ENCODE measurements around the gene BRSK1. TPM values are rescaled to one million over a fixed set of nuclear protein-coding genes. Genes with fewer than 3 reads are reported as not detected.
A peak's percentile ranks its signal among the peaks of the same experiment; 100 is the strongest.

BRSK1 gene
- total and polyA plus RNA-seq, 10 of the 15 experiments (the other 5 are each of a cell fraction or from before 2014, with no cell fraction given), result 0.03 to 0.76 (median 0.25) TPM; not detected in 4

DNA sequence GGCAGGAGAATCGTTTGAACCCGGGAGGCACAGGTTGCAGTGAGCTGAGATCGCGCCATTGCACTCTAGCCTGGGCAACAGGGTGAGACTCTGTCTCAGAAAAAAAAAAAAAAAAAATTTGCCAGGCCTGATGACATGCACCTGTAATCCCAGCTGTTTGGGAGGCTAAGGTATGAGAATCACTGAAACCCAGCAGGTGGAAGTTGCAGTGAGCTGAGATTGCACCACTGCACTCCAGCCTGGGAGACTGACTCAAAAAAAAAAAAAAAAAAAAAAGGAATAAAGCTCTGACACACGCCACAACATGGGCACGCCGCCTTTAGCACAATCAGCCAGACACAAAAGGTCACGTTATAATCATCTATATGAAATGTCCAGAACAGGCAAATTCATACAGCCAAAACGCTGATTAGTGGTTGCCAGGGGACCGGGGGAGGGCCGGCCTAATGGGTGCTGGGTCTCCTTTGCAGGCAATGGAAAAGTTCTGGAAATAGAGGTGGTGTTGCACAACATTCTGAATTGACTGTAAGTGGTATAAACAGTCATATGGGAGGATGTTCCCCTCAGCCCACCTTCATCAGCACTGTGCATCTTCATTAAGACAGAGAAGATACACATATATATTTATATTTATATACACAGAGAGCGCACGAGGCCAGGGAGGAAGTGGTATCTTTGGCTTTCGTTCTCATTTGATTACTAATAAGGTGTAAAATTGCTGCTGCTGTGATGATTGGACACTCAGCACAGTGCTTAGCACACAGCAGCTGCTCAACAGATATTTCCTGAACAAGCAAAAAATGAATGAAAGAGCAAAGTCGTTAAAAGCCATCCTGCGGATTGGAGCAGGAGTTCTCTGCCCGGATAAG, 7.7 kb upstream of the BRSK1 start (continued):
- TF ChIP-seq, protein P1, sequence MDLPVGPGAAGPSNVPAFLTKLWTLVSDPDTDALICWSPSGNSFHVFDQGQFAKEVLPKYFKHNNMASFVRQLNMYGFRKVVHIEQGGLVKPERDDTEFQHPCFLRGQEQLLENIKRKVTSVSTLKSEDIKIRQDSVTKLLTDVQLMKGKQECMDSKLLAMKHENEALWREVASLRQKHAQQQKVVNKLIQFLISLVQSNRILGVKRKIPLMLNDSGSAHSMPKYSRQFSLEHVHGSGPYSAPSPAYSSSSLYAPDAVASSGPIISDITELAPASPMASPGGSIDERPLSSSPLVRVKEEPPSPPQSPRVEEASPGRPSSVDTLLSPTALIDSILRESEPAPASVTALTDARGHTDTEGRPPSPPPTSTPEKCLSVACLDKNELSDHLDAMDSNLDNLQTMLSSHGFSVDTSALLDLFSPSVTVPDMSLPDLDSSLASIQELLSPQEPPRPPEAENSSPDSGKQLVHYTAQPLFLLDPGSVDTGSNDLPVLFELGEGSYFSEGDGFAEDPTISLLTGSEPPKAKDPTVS (IDR thresholded peaks at IDR 0.05; ENCODE audit: low read depth, low read length), result no peak
- TF ChIP-seq ZNF384 (IDR thresholded peaks at IDR 0.05; ENCODE audit: borderline replicate concordance, low read depth, low read length) (peak; percentile 43), TCF12 (IDR thresholded peaks at IDR 0.05; ENCODE audit: low read depth, low read length) (peak; percentile 21; the same call in 1 of the 2 replicates), SPI1 (IDR thresholded peaks at IDR 0.05; ENCODE audit: borderline replicate concordance, insufficient read depth, low read depth, low read length) (peak; percentile 87), RCOR1 (conservative IDR thresholded peaks at IDR 0.05; ENCODE audit: low read depth, low read length) (no peak), JUNB (IDR thresholded peaks at IDR 0.05) (no peak), EP300 (IDR thresholded peaks at IDR 0.05; ENCODE audit: borderline replicate concordance in 1 of 2, control insufficient read depth in 1 of 2, low read depth in 2 of 2, low read length in 2 of 2) (0 out of 4 replicates have a peak, but pooled peaks of 1 of the 2 experiments have one; percentile 6), ATF7 (IDR thresholded peaks at IDR 0.05; ENCODE audit: low read depth) (no peak), BACH1 (IDR thresholded peaks at IDR 0.05; ENCODE audit: borderline replicate concordance) (0 out of 2 replicates have a peak, but pooled peaks have one; percentile 11), RFX5 (IDR thresholded peaks at IDR 0.05; ENCODE audit: low read depth, low read length) (no peak), CBFB (IDR thresholded peaks at IDR 0.05; ENCODE audit: low read depth) (0 out of 2 replicates have a peak, but pooled peaks have one; percentile 22), SP1 (IDR thresholded peaks at IDR 0.05; ENCODE audit: low read depth, low read length) (peak; percentile 12), MXI1 (IDR thresholded peaks at IDR 0.05; ENCODE audit: low read depth, low read length) (peak; percentile 36; the same call in 1 of the 2 replicates), GABPA (IDR thresholded peaks at IDR 0.05; ENCODE audit: low read depth) (peak; percentile 39; the same call in 1 of the 2 replicates), KDM1A (IDR thresholded peaks at IDR 0.05; ENCODE audit: borderline replicate concordance) (no peak), MTA2 (IDR thresholded peaks at IDR 0.05; ENCODE audit: low read depth) (peak; percentile 50; the same call in 1 of the 2 replicates), BHLHE40 (IDR thresholded peaks at IDR 0.05; ENCODE audit: borderline replicate concordance in 1 of 2, low read depth in 2 of 2, low read length in 1 of 2) (0 out of 4 replicates have a peak, but pooled peaks of 1 of the 2 experiments have one; percentile 33), SMC3 (IDR thresholded peaks at IDR 0.05; ENCODE audit: borderline replicate concordance, low read length) (no peak), ZNF217 (IDR thresholded peaks at IDR 0.05) (no peak), SUPT20H (IDR thresholded peaks at IDR 0.05; ENCODE audit: borderline replicate concordance, control insufficient read depth, low read depth, low read length) (no peak), TAF1 (IDR thresholded peaks at IDR 0.05; ENCODE audit: borderline replicate concordance, low read depth, low read length) (0 out of 2 replicates have a peak, but pooled peaks have one; percentile 17), RELA (IDR thresholded peaks at IDR 0.05; ENCODE audit: borderline replicate concordance, partially characterized antibody) (no peak), ZZZ3 (IDR thresholded peaks at IDR 0.05; ENCODE audit: control insufficient read depth, insufficient read length, low read depth) (no peak), SMARCA5 (IDR thresholded peaks at IDR 0.05) (no peak), SRF (IDR thresholded peaks at IDR 0.05; ENCODE audit: low read depth in 2 of 2, low read length in 2 of 2) (0 out of 4 replicates have a peak, but pooled peaks of 1 of the 2 experiments have one; percentile 9), NFIC (IDR thresholded peaks at IDR 0.05; ENCODE audit: low read depth, low read length) (no peak)
- TF ChIP-seq, protein P2, sequence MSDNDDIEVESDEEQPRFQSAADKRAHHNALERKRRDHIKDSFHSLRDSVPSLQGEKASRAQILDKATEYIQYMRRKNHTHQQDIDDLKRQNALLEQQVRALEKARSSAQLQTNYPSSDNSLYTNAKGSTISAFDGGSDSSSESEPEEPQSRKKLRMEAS (IDR thresholded peaks at IDR 0.05; ENCODE audit: low read depth, low read length), result peak; percentile 22; the same call in 1 of the 2 replicates
- TF ChIP-seq, protein P3, sequence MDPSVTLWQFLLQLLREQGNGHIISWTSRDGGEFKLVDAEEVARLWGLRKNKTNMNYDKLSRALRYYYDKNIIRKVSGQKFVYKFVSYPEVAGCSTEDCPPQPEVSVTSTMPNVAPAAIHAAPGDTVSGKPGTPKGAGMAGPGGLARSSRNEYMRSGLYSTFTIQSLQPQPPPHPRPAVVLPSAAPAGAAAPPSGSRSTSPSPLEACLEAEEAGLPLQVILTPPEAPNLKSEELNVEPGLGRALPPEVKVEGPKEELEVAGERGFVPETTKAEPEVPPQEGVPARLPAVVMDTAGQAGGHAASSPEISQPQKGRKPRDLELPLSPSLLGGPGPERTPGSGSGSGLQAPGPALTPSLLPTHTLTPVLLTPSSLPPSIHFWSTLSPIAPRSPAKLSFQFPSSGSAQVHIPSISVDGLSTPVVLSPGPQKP (IDR thresholded peaks at IDR 0.05; ENCODE audit: low read depth, low read length), result 0 out of 2 replicates have a peak, but pooled peaks have one; percentile 10
